SH-SY5Y (cell line): Measurements from ENCODE around the gene CERS2.

Experiments used
- GATA2 ChIP-seq: IDR thresholded peaks from 2 replicates; pipeline ENCODE4 v1.6.1; 2011; ENCODE audit warnings: mild to moderate bottlenecking, low read depth, low read length
- GATA3 ChIP-seq: IDR thresholded peaks from 2 replicates; pipeline ENCODE4 v1.6.1; 2011; ENCODE audit warnings: low read depth, mild to moderate bottlenecking, low read length, moderate library complexity

- TF ChIP-seq GATA2: no peak
- no peak for TF ChIP-seq GATA3
Observed at GRCh38 chr1:151012684-151013471, 38.2 kb upstream of the CERS2 start.
